CD4-positive, alpha-beta T cell treated with Interleukin-4 for 1 hour (primary cell): ENCODE data around the gene DNAAF9.

Source experiments
- DNase-seq, 2 donors: peaks; one replicate each; pipeline ENCODE4 v3.0.0-alpha.2; 2020 to 2022

The DNAAF9 gene

DNA sequence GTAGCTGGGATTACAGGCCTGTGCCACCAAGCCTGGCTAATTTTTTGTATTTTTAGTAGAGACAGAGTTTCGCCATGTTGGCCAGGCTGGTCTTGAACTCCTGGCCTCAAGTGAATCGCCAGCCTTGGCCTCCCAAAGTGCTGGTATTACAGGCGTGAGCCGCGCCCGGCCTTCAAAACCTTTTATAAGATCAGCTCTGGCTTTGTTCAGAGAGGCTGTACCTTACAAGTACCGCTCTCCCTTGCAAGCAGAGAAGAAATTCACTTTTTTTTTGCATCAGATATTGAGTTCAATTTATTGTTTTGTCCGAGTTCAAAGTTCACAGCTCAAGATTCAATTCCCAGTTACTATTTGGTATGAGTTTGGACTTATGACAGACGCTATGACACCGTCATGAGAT lies 1.9 kb upstream of the DNAAF9 start:
- no peak for DNase-seq

- DNase-seq = peak; percentile 71 to 77
These were observed 535 bp upstream of the DNAAF9 start for GRCh38 chr20:3407771-3408637.

- DNase-seq = peak; percentile 14
These were observed 909 bp downstream of the DNAAF9 start for GRCh38 chr20:3406481-3407039.

DNA sequence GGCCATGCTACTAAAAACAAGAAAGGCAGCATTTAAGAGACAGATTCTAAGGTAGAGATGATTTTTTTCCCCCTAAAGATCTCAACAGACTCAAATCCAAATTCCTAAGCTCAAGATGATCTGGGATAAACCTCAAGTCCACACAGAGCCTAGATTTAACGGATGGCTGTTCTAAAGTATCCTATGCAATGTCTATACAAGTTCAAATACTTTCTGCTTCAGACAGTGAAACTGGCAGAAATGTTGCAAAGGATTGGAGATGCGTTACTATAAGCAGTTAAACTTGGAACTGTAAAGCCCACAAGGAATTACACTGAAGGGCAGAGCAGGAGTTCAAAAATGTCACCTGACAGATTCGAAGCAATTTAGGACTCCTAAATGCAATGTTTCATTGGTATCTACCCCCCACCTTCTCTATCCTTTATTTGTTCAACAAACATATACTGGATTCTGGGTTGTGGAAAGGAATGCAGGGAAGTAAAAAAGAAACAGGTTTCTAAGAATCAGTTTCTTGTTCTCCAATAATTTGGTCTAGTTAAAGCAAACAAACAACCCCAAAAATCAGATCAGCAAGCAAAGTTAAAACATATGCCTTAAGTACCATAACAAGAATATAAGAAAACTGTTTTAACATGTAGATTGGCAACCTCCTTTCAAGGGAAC lies 1.6 kb downstream of the DNAAF9 start:
- no peak for DNase-seq

GRCh38 chr20:3405139-3405538 lies 2.3 kb downstream of the DNAAF9 start:
- no peak for DNase-seq

DNA sequence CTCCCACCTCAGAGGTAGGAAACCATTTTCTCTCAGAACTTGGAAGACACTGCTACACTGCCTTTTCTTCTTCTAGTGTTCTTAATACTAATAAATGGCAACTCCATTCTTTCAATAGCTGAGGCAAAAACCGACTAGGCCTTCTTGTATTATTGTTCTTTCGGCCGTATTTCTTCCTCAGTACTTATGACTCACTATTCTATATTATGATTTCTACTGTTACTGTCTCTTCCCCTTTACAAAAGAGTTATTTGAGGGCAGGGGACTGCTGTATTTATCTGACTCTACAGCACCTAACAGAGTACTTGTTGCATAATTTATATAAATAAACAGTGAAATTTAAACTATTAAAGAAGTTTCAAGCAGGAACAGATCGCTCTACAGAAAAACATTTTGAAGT lies 3.1 kb downstream of the DNAAF9 start:
- no peak for DNase-seq

DNA sequence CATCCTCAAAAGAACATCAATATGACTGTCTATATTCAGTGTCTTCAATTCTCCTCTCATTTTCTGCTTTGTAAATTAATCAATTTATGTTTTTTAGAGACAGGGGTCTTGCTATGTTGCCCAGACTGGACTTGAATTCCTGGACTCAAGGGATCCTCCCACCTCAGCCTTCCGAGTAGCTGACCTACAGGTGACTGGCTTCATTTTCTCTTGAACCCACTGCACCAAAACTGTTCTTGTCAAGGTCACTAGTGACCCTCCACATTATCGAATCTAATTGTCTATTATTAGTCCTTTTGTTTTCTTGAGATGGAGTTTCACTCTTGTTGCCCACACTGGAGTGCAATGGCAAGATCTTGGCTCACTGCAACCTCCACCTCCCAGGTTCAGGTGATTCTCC lies 3.7 kb downstream of the DNAAF9 start:
- no peak for DNase-seq

DNA sequence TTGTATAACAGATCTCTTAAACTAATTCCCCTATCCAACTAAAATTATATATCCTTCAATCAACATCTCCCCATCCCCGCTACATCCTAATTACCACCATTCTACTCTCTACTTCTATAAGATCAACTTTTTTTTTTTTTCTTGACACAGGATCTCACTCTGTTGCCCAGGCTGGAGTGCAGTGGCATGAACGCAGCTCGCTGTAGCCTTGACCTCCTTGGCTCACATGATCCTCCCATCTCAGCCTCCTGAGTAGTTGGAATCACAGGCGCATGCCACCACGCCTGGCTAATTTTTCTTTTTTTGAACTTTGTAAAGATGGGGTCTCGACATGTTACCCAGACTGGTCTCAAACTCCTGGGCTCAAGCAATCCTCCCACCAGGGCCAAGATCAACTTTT lies 5.0 kb downstream of the DNAAF9 start:
- DNase-seq = no peak

GRCh38 chr20:3400260-3401155 lies 7.0 kb downstream of the DNAAF9 start:
- DNase-seq = no peak

DNA sequence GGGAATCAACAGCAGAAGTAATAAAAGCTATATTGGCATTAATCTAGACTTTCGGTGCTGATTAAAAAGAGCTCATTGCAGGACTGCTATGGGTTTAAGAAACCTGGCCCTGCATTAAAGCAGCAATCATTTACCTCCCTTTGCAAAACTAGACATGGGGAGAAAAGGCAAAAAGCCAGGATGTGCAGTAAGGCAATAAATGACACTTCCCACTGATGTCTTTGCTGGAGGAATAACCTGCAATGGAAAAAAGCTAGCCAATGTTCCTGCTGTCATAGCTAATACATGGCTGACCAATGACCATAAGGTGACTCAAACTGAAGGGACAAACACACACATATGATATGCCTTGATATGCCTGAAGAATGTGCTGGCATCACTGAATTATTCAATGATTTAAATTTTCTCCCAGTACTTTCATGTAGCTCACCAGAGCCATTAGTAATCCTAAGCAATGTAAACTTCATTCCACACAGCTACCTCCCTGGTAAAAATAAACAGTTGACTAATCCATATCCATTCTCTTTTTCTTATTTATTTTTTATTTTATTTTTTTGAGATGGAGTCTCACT lies 8.7 kb downstream of the DNAAF9 start:
- DNase-seq = no peak

DNA sequence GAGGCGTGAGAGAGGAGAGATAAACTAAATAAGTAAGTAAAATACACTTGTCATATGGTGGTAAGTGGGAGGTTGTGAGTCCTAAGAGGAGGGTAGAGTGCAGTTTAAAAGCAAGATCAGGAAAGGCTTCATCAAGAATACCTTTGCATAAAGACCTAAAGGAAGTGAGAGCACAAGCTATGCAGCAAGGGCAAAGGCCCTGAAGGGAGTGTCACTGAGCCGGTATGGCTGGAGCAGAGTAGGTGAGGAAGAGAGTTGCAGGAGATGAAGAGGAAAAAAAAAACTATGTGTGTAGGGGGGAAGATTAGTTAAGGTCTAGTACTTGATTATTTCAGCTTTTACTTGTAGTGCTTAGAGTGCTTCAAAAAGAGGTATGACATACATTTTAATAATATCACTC lies 11.0 kb downstream of the DNAAF9 start:
- no peak for DNase-seq

DNA sequence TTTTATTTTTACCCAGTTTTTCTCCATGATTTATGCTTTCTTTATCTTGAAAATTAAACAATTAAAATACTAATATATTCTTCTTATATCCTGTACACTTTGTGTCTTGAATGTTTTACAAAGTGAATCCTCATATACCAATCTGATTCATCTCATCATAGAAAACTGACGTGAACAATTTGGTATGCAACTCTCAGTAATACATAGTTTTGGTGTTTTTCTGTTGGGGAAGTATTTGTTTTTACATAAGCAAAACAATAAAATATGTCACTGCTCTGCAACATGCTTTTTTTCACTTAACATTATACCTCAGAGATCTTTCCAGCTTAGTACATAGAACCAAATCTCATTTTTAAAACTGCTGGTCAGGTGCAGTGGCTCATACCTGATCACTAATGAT lies 14.7 kb downstream of the DNAAF9 start:
- DNase-seq = no peak

DNA sequence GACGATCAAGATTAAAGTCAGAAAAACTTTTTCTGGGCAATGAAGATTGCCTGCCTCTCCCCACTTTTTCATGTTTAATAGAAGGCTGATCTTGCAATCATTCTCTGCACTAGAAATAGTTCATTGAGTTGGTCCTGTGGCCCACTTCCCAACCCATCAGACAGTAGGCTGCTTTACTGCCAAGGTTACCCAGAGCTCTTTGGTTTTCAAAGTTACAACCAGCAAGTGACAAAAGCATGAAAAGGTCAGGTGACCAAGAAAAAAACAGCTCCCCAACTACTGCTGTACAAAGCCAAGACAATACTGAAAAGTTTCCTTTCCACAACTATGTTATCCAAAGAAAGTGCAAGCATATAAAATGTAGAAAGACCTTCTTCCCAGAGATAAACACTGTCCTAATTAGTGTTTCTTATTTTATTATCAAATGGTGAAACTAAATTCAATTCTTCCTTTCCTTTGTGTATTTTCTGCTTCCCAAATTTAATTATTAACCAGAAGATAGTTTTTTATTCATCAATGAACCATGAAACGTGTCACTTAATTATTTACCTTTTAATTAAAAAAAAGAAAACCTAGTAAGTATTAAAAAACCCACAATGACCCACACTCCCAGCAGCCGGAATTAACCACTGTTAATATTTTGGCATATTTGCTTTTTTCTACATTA lies 16.6 kb downstream of the DNAAF9 start:
- DNase-seq = no peak

DNA sequence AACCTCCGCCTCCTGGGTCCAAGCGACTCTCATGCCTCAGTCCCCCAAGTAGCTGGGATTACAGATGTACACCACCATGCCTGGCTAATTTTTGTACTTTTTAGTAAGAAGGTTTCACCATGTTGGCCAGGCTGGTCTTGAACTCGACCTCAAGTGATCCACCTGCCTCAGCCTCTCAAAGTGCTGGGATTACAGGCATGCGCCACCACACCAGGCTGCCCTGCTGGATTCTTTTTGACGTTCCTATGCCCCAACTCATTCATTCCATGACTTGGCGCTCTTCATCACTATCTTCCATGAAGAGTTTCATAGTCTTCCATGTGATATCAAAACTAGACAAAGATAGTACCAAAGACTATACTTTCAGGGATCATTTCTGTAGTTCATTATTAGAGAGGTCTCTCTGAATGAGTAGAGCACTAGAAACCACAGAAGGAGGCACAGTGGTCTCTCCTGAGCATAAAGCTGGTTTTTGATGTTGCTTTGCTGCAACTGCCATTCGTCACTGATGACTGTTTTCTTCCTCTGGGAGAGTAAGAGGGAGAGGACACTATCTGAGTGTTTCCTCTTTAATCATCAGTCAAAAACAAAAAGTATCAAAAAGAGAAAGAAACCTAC lies 23.5 kb downstream of the DNAAF9 start:
- no peak for DNase-seq

DNA sequence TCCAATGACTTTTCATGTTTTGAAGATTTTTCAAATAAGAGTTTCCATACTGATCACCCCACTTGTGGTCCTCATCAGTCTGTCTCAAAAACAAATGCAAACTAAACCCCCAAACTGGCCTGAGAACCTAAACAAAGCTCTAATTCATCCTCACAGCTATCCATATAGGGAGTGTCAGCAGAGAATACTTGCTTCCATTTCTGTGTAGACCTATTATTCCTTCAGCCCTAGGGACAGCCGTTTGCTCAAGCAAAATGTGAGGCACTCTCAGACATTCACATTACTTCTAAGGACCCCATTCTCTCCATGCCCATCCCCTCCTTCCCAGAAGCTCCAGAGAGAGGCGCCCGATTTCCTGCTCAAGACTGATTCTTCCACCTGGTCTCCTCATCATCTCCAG lies 24.6 kb downstream of the DNAAF9 start:
- DNase-seq = no peak

DNA sequence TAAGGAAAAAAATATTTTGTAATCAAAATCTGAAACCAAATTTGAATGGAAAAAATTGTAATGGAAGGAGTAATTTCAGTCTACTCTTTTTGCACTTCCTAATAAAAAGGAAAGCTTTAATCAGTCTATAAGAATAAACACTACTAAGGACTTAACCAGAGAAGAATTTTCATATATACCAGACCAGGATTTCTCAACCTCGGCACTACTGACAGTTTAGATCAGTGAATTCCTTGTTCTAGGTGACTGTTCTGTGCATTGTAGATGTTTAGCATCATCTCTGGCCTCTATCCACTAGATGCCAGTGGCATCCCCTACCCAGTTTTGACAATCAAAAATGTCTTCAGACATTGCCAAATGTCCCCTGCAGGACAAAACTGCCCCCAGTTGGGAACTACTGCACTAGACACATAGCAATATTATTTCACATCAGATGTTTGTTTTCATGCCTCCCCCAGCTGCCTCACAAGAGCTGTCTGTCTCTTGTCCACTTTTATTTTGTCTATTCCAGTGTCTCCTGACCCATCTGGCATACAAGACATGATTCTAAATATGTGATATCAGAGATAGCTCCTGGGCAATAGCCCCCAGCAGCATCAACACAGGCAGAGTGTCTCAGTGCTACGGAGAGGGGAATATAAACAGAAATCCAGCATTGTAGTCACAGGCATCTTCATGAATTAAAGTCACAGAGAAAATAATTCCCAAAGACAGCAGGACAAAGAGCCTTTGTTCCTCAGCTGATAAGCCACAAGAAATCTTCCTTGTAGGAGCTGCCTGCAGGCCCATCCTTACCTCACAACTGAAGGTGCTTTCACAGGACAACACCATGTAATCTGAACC lies 27.0 kb downstream of the DNAAF9 start:
- DNase-seq = no peak

- no peak for DNase-seq
These were observed 29.3 kb downstream of the DNAAF9 start for GRCh38 chr20:3378138-3378537.

GRCh38 chr20:3377644-3378043 lies 29.8 kb downstream of the DNAAF9 start:
- DNase-seq = no peak

DNA sequence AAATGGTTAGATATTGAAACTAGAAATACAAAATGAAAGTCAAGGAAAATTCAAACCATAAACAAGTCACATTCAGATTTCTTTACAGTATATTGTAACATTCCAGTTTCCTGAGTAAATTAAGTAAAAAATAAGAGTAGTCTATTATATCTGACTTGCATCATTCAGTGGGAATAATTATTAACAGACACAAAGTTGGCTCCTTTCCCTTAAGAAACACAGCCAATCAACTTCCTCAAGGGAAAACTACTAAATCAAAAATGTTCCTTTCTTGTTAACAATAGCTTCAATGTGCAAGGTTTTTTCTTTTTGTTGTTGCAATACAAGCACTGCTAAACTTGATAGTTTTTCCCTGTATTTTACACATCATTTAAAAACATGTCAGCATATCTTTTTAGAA lies 33.2 kb downstream of the DNAAF9 start:
- DNase-seq = no peak

DNA sequence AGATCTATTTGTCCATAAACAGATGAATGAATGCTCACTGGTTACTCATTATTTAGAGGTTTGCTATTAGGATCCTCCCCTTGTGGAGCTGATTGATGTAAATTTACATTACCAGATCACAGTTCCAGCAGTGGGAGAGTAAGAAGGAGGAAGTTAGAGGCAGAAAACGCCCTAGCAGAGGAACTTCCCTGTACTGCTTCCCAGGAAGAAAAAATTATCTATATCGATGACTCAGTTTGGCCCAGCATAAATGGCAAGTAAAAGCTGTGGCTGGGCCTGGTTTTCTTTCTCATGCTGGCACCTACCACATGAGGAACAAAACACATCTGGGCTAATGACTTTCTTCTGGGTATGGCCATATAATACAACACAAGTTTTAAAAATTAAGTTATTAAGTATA lies 35.7 kb downstream of the DNAAF9 start:
- DNase-seq = peak; percentile 0 to 33

DNA sequence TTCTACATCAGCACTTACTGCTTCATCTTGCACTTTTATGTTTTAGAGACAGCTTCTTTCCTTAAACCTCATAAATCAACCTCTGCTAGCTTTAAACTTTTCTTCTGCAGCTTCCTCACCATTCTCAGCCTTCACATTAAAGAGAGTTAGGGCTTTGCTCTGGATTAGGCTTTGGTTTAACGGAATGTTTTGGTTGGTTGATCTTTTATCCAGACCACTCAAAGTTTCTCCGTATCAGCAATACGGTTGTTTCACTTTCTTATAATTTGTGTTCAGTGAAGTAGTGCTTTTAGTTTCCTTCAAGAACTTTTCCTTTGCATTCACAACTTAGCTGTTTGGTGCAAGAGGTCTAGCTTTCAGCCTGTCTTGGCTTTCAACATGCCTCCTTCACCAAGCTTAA lies 40.4 kb downstream of the DNAAF9 start:
- no peak for DNase-seq
